NCI-H2196 treated with DMSO at 0.1 percent for 48 hours (cell line): ENCODE data around the gene KANSL1.

Experiments
- DNase-seq: peaks from one replicate; lab custom pipeline; 2025; ENCODE audit not compliant: unreplicated experiment; lab: John Stamatoyannopoulos, UW

KANSL1 gene

DNA sequence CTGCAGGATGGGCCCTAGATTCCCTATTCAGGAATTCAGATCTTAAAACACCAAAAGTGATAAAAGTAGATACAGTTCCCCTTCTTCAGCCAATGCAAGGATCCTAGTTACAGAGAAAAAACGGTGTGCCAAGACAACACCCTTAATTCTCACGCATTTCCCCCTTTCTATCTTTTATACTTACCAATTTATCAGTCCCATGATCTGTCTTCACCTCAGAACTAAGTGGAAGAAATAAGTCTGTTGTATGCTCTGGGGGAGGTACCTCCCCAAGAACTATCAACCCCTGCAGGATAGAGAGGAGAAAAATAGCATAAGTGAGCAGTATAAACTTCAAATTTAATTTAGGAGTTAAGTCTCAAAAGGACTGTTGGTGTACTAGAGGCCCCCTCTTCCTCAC is 111.0 kb downstream of the KANSL1 start:
- no peak for DNase-seq

DNA sequence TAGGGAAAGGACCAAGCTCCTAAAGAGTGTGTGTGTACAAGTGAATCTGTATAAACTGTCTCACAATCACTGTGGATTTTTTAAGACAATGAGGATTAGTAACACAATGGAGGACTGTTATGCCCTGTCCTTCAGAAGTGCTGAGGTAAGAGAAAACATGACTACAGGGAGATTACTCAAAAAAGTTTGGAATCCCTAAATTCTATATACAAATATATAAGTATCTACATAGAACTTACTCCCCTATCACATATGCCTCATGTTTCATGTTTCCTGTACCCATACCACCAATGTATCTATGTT is 112.3 kb downstream of the KANSL1 start:
- DNase-seq: no peak

DNA sequence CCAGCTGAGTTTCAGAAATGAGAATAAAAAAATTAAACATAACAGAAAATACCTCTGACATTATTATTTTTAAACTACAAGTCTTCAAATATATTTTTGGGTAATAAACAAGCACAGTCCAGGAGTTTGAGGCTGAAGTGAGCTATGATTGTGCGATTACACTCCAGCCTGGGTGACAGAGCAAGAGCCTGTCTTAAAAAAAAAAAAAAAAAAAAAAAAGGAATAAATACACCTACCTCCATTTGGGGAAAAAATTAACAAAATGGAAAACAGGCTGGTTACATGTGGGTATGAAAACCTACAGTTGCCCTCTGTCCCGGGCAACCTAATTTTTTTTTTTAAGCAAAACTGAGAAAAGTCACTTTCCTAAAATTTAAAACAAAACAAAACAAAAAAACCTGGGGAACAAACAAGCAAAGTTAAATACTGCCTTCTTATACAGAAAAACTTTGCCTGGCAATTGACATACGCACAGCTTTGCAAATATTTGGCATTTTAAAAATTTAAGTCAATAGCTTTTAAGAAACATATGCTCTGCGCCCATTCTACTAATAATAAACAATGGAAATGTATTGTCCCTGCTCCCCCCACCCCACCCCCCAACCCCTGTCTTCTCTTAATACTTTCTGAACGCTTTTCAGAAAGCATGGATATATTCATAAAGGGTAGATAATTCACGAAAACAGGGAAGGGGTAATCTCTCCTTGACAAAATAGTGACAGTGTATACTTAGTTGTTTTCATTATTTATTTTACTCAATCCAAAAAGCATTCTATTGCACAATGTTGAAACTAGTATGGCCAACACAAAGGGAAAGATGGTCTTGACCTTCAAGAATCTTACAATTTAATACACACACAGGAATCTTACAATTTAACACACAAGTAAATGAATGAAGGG is 112.9 kb downstream of the KANSL1 start:
- DNase-seq: no peak

DNA sequence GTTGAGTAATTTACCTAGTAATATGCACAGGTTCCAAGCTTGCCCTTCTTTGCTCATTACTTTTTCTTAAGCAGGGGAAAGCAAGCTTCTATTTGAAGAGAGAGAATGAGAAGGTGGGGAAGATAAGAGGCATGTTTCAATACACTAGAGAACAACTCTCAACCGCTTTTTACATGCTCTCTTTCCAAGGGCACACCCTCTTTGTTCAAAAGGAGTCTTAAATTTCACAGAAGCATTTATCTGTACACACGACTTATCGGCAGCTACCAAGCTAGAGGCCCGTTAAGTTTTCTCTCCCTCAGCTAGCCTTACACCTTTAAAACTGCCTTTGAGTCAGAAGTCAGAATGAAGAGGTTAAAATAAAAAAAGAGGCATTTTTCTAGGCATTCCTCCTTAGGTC is 114.6 kb downstream of the KANSL1 start:
- DNase-seq: no peak

- no peak for DNase-seq
Measured at GRCh38 chr17:46074540-46074939, 118.7 kb downstream of the KANSL1 start.

DNA sequence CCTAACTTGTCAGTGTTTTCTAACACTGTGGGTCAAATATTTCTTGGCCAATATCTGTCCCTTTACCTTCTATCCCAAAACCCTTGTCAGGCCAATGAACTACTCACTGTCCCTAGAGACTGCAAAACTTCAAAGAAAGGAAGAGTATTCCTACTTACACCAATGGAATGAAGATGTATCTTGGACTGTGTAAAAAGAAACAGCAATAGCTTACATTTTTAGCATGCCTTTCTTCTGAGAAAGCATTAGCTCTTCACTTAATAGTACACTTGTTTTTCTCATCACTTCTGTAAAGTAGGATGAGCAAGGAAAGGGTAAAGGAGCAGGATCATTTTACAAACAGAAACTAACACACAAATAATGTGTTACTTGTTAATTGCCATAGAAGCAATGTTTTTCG is 120.2 kb downstream of the KANSL1 start:
- no peak for DNase-seq

DNA sequence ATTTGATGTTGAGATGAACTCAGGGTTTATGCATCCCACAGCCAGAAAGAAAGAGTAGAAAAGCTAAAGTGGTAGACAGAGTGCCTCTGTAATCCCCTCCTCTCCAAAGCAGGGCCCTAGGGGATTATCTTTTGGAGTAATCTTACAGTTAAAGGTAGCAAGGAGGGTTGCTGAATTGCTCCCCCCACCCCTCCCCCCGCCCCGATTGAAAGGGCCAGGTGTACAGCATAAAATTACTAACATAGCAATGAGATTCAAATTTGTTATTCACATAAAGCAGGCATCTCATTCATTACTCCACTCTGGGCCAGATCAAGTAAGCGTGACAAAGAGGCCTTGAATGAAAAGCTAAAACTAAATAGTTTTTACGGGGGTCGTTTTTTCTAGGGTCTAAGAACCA is 121.4 kb downstream of the KANSL1 start:
- no peak for DNase-seq

DNA sequence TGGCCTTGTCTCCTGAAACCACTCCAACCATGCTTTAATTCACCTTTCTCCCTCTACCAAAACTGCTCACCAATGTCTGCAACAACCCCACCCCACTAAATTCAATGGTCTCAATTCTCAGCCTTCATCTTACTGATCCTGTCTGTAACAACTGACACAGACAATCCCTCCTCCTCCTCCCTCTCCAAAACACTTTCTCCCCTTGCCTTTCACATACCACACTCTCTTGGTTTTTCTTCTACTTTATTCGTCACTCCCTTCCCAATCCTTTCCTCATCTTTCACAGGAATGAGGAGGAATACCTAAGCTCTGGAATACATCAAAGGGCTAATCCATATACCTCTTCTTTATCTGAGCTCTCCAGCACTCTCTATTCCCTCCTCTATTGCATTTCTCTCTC is 128.8 kb downstream of the KANSL1 start:
- no peak for DNase-seq

DNA sequence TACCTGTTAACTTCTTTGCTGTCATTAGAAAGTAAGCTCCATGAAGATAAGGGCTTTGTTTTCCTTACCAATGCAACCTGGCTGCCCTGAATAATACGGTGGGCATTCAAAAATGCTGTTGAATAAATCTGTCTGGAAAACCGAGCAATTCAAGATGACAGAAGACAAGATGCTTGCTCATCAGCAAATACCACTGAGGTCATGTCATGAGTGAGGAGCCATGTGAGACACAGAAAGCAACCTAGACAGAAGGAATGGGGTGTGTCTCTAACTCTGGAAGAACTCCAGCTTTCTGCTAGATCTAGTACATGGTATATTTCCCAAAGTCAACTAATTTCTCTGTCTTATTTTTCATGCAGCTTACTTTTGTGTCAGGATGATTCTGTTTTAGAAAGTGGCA is 130.0 kb downstream of the KANSL1 start:
- no peak for DNase-seq

DNA sequence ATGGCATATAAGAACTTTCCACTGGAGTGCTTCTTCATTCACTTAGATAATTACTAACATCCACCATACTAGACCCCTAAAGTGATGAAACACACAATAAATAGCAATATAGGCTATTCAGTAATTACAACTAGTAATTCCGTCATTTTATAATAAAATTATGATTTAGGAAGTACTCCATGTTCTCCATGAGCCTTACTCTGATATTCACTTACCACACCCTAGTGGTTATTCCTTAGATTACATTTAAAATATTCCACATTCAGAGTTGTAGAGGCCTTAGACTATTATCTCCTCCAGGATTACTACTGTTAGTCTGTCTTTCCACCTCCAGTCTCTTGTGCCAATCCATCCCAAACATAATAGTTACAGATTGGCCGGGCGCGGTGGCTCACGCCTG is 131.8 kb downstream of the KANSL1 start:
- DNase-seq: no peak

GRCh38 chr17:46060461-46060860 is 132.8 kb downstream of the KANSL1 start:
- no peak for DNase-seq

GRCh38 chr17:46059486-46059885 is 133.7 kb downstream of the KANSL1 start:
- DNase-seq: no peak

- DNase-seq: no peak
Measured at GRCh38 chr17:46057366-46057765, 135.9 kb downstream of the KANSL1 start.

DNA sequence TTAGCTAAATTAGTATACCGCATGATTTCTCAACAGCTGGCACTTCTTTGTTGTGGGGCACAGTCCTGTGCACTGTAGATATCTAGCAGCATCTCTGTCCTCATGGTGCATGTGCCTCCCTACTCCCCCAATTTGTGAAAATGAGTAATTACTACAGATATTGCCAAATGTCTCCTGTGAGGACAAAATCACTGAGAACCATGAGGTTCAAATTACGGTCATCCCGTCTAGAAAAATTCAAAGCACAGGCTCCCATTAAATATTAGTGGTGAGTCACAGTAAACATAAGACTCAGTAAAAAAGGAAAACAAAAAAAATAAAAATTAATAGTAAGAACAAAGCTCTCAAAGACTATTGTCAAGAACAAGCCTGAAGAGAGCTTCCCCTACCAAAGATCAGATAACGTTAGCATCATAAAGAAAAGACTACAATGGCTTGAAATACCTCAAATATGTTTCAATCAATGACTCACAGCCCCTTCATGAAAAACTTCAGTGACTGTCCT is 136.4 kb downstream of the KANSL1 start:
- DNase-seq: no peak

- DNase-seq: no peak
Measured at GRCh38 chr17:46053911-46054534, 139.2 kb downstream of the KANSL1 start.

- DNase-seq: no peak
Measured at GRCh38 chr17:46049656-46050055, 143.6 kb downstream of the KANSL1 start.

DNA sequence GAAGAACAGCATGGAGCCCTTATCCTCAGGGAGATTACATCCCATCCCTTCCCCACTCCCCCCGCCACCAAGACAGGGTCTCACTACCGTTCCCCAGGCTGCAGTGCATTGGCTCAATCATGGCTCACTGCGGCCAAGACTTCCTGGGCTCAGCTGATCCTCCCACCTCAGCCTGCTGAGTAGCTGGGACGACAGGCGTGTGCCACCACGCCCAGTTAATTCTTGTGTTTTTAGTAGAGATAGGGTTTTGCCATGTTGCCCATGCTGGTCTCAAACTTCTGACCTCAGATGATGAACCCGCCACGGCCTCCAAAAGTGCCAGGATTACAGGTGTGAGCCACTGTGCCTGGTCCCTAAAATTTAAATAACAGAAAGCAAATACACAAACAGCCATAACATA is 145.4 kb downstream of the KANSL1 start:
- no peak for DNase-seq

DNA sequence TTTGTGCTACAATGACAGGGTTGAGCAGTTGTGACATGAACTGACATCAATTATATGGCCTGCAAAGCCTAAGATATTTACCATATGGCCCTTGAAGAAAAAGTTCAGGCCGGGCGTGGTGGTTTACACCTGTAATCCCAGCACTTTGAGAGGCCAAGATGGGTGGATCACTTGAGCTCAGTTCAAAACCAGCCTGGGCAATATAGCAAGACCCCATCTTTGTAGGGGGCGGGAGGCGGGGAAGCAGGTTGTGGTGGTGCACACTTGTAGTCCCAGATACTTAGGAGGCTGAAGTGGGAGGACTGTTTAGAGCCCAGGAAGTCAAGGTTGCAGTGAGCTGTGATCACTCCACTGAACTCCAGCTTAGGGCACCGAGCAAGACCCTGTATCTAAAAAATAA is 145.8 kb downstream of the KANSL1 start:
- DNase-seq: no peak

GRCh38 chr17:46046957-46047356 is 146.3 kb downstream of the KANSL1 start:
- no peak for DNase-seq

- DNase-seq: peak; percentile 79
Measured at GRCh38 chr17:46045639-46046038, 147.6 kb downstream of the KANSL1 start.

- DNase-seq: no peak
Measured at GRCh38 chr17:46044989-46045388, 148.2 kb downstream of the KANSL1 start.

DNA sequence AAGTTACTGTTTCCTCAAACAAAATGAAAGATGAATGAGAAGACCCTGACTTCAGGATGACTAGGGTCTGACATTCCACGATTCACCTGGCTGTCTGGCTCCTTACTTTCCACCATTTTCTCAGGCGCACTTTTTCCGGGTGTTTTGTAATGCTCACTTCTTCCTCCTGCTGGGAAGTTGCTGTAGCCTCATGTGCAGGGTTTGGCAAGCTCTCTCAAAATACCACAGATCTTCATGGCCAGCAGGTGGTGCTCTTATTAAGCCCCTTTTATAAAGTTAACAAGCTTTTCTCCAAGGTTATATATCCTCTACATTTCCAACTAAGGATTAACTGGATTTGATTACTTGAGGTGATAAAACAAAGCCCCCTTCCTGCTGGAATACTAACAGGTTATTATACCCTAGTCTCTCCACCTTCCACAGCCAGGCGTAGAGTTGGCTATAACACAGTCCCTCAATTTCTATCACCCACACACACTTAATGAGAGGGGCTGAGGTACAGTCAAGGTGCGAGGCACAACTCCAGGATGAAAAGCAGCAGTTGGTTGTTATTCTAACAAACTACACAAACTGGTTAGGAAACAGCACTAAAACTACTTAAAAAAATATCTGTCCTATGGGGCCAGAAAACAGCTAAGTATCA is 148.8 kb downstream of the KANSL1 start:
- peak; percentile 91 for DNase-seq
